ENCODE data around the gene SIVA1.

The SIVA1 gene

GRCh38 chr14:104734601-104734990 is 18.4 kb upstream of the SIVA1 start:
- no peak for DNase-seq (ENCODE audit: low read depth in 3 of 3, low spot score in 1 of 3)

GRCh38 chr14:104734991-104735779 is 17.8 kb upstream of the SIVA1 start:
- DNase-seq (ENCODE audit: low read depth in 3 of 3, low spot score in 1 of 3) = no peak

- DNase-seq (ENCODE audit: low read depth in 3 of 3, low spot score in 1 of 3) = no peak
These were observed 16.9 kb upstream of the SIVA1 start for GRCh38 chr14:104735830-104736642.

GRCh38 chr14:104738375-104739019 is 14.4 kb upstream of the SIVA1 start:
- no peak for DNase-seq (ENCODE audit: low read depth in 3 of 3, low spot score in 1 of 3)

GRCh38 chr14:104739026-104739425 is 13.9 kb upstream of the SIVA1 start:
- DNase-seq (ENCODE audit: low read depth in 3 of 3, low spot score in 1 of 3) = no peak

- DNase-seq (ENCODE audit: low read depth in 3 of 3, low spot score in 1 of 3) = no peak
These were observed 13.1 kb upstream of the SIVA1 start for GRCh38 chr14:104739546-104740516.

- DNase-seq (ENCODE audit: low read depth in 3 of 3, low spot score in 1 of 3) = no peak
These were observed 11.7 kb upstream of the SIVA1 start for GRCh38 chr14:104741108-104741802.

- DNase-seq (ENCODE audit: low read depth in 3 of 3, low spot score in 1 of 3) = no peak
These were observed 11.1 kb upstream of the SIVA1 start for GRCh38 chr14:104741803-104742251.

GRCh38 chr14:104742586-104743455 is 10.1 kb upstream of the SIVA1 start:
- no peak for DNase-seq (ENCODE audit: low read depth in 3 of 3, low spot score in 1 of 3)

- DNase-seq (ENCODE audit: low read depth in 3 of 3, low spot score in 1 of 3) = no peak
These were observed 9.2 kb upstream of the SIVA1 start for GRCh38 chr14:104743461-104744380.

- DNase-seq (ENCODE audit: low read depth in 3 of 3, low spot score in 1 of 3) = no peak
These were observed 8.5 kb upstream of the SIVA1 start for GRCh38 chr14:104744484-104744883.

GRCh38 chr14:104745431-104745830 is 7.5 kb upstream of the SIVA1 start:
- DNase-seq (ENCODE audit: low read depth in 3 of 3, low spot score in 1 of 3) = no peak

- no peak for DNase-seq (ENCODE audit: low read depth in 3 of 3, low spot score in 1 of 3)
These were observed 6.8 kb upstream of the SIVA1 start for GRCh38 chr14:104746071-104746545.

GRCh38 chr14:104746934-104747481 is 5.9 kb upstream of the SIVA1 start:
- no peak for DNase-seq (ENCODE audit: low read depth in 3 of 3, low spot score in 1 of 3)

- no peak for DNase-seq (ENCODE audit: low read depth in 3 of 3, low spot score in 1 of 3)
These were observed 5.1 kb upstream of the SIVA1 start for GRCh38 chr14:104747876-104748275.

- DNase-seq (ENCODE audit: low read depth in 3 of 3, low spot score in 1 of 3) = no peak
These were observed 3.8 kb upstream of the SIVA1 start for GRCh38 chr14:104749111-104749649.

- DNase-seq (ENCODE audit: low read depth in 3 of 3, low spot score in 1 of 3) = no peak
These were observed 2.7 kb upstream of the SIVA1 start for GRCh38 chr14:104750056-104750752.
